MG63 (cell line): Measurements from ENCODE around the gene VCAN. TPM values are rescaled to one million over a fixed set of nuclear protein-coding genes. Genes with fewer than 3 reads are reported as not detected.
"Not testable (repeated sequence)": the region's sequence is repeated elsewhere in the genome, so short reads cannot be mapped to it uniquely, and the experiment has no call there.

ENCODE experiments used
- DNase-seq: peaks from one replicate; pipeline ENCODE4 v3.0.0-alpha.2; 2020
- H3K27me3 ChIP-seq: fragments of 250-450 bp; sonication (Bioruptor Pico); 2 replicates; pipeline ENCODE4 v1.5.1; 2020; ENCODE audit warnings: mild to moderate bottlenecking, moderate library complexity
- H3K36me3 ChIP-seq: fragments of 250-450 bp; sonication (Bioruptor Pico); 2 replicates; pipeline ENCODE4 v1.5.1; 2020; ENCODE audit warnings: mild to moderate bottlenecking, moderate library complexity
- H3K4me3 ChIP-seq: fragments of 250-450 bp; sonication (Bioruptor Pico); 2 replicates; pipeline ENCODE4 v1.5.1; 2020; ENCODE audit warnings: mild to moderate bottlenecking, moderate library complexity
- H3K9me3 ChIP-seq: fragments of 250-450 bp; sonication (Bioruptor Pico); 2 replicates; pipeline ENCODE4 v1.5.1; 2020; ENCODE audit warnings: mild to moderate bottlenecking, moderate library complexity
- total RNA-seq: library from RNA; depleted of rRNA; stranded (reverse); fragments of >200 nt; shearing (Covaris generic); gene quantifications from 2 replicates; pipeline ENCODE4 v1.2.3, GENCODE V29; 2014; ENCODE audit warnings: low replicate concordance; rRNA removed

The VCAN gene
- total RNA-seq = 26.6 and 36.9 TPM in 2 replicates

DNA sequence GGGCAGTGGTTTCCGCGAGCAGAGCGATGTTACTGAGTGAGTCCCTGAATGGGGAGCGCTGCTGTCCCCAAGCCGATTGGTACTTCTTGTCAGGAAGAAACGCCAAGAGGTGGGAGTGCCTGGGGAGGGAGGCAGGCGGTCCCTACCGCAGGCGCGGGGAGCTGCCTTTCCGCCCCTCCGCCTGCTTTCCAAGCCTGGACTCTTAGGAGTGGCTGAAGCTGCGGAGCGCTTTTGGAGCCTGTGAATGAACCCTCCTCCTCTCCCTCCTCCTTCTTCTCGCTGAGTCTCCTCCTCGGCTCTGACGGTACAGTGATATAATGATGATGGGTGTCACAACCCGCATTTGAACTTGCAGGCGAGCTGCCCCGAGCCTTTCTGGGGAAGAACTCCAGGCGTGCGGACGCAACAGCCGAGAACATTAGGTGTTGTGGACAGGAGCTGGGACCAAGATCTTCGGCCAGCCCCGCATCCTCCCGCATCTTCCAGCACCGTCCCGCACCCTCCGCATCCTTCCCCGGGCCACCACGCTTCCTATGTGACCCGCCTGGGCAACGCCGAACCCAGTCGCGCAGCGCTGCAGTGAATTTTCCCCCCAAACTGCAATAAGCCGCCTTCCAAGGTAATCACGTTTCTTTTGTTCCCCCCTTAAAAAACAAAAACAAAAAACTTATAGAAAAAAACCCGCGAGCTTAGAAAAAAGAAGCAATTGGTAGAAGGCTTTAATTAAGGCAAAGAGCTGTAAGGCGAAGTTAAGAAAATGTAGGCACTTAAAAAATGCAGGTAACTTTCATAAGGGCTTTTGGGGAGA, at the start of gene VCAN:
Gene VCAN (plus strand): TSS at position 340 of the 808 bp plus-strand sequence. CDS start 11,775 bp downstream, outside the sequence.
- peak; percentile 76 for DNase-seq
- Histone ChIP-seq H3K9me3 (no peaks in the 10 kb centered on the region), H3K27me3 (peaks cover 8% of the 10 kb centered on the region; the same call in 1 of the 2 replicates), H3K36me3 (no peaks in the 10 kb centered on the region), H3K4me3 (peak within 1 kb of the TSS; percentile 59)

- peaks cover 5% of the 10 kb centered on the region; the same call in 1 of the 2 replicates for H3K9me3 ChIP-seq
- no peak for DNase-seq
- no peak overlapping the region for H3K4me3 ChIP-seq
Measured at GRCh38 chr5:83422284-83422683, 49.3 kb upstream of the VCAN start.

DNA sequence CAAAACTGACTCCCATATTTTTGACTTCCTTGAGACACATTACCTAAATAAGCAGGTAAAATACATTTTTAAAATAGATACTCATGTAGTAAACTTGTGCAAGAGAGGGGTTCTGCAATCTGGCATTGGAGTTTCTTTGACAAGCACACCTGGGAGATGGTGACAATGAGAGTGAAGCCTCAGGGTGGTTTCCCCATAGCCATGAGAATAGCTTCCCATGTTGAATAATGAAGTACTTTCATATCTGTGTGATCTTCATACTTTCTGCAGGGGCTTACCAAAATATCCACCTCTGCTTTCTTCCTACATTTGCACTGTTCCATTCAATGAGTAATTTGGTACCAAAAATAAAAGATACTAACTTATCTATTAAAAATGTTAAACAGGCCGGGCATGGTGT, 44.7 kb upstream of the VCAN start:
- Histone ChIP-seq H3K4me3 (no peak overlapping the region), H3K9me3 (peaks cover 5% of the 10 kb centered on the region; the same call in 1 of the 2 replicates), H3K27me3 (no peaks in the 10 kb centered on the region), H3K36me3 (no peaks in the 10 kb centered on the region)
- no peak for DNase-seq

More at GRCh38 chr5:83422284-83422683, 49.3 kb upstream of the VCAN start:
- no peaks in the 10 kb centered on the region for H3K27me3 ChIP-seq
- no peaks in the 10 kb centered on the region for H3K36me3 ChIP-seq

DNA sequence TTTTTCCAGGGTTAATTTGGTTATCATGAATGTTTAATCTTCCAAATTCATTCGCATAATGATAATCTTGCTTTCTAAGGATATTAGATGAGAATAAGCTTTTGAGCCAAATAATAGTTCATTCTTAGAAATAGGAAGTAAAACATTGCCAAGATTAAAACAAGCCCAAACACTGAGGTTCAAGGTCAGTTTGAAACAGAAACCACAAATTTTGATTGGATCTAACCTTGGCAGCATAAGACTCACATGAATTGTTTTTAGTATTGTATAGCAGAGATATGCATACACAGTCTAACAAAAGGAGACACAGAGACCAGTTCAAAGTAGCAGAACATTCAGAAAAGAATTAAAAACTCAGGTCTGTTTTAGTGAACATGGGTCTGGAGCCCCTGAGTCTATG, 43.4 kb upstream of the VCAN start:
- Histone ChIP-seq H3K36me3 (no peaks in the 10 kb centered on the region), H3K9me3 (peaks cover 5% of the 10 kb centered on the region; the same call in 1 of the 2 replicates), H3K27me3 (no peaks in the 10 kb centered on the region), H3K4me3 (no peak overlapping the region)
- no peak for DNase-seq

- no peaks in the 10 kb centered on the region for H3K27me3 ChIP-seq
- H3K4me3 ChIP-seq = no peak overlapping the region
- peaks cover 5% of the 10 kb centered on the region; the same call in 1 of the 2 replicates for H3K9me3 ChIP-seq
- H3K36me3 ChIP-seq = no peaks in the 10 kb centered on the region
- DNase-seq = no peak
Measured at GRCh38 chr5:83428890-83429289, 42.7 kb upstream of the VCAN start.

DNA sequence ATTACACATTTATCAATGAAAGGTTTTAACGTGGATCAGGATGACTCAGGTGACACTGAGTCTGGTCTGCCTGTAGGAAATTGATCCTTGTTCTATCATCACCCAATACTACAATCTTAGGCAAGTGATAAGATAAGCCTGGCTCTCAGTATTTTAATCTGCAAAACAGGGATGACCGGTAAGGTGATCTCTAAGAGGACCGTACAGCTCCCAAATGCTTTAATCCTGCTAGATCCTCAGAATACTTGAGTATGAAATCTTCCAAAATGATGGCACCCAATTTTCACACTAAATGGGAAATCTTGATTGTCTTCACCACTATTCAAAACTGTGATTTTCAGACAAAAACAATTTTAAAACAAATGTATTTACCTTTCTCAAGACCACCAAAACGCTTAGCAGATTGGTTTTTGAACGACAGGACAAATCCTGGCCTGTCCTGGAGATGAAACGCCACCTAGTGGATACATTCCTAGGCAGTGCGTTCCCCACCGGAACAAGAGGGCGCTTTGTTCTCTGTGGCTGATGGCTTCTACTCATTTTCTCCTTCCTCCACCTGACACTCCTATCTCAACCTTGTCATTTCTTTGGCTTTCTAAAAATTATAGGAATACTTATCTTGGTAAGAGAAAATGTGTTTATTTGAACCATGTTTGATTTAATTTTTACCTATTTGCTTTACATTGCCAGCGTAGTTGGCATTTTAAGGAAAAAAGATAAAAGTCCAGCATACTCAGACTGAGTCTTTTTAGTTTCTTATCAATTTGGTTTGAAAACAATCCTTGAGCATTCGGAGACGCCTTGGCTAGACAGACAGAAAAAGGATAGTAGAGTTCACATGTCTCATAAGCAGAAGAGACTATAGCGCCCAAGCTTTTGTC, 41.2 kb upstream of the VCAN start:
- peak; percentile 42 for DNase-seq
- no peaks in the 10 kb centered on the region for H3K27me3 ChIP-seq
- peaks cover 5% of the 10 kb centered on the region; the same call in 1 of the 2 replicates for H3K9me3 ChIP-seq

GRCh38 chr5:83433891-83434290, 37.7 kb upstream of the VCAN start:
- H3K36me3 ChIP-seq = no peaks in the 10 kb centered on the region
- H3K9me3 ChIP-seq = no peaks in the 10 kb centered on the region; the same call in 1 of the 2 replicates
- no peak for DNase-seq
- H3K27me3 ChIP-seq = no peaks in the 10 kb centered on the region
- H3K4me3 ChIP-seq = no peak overlapping the region

More for the DNA sequence above, 41.2 kb upstream of the VCAN start:
- no peaks in the 10 kb centered on the region for H3K36me3 ChIP-seq
- no peak overlapping the region for H3K4me3 ChIP-seq

DNA sequence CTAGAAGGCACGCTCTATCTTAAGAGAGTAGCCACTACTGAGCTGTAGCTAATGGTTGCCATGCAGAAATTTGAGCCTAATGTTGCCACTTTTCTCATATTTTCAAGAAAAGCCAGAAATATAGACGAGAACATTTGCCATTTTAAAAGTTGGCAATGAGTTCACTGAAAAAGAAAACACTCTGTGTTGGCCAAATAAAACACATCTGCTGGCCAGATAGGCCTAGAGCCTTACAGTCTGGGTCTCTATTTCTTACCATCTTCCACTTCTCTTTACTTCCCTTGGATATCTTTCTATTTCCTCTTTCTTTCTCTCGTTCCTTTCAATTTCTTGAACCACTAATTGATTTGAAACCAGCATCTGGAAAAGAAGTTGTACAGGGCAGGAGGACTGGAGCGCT, 36.6 kb upstream of the VCAN start:
- no peaks in the 10 kb centered on the region for H3K36me3 ChIP-seq
- DNase-seq = peak; percentile 5
- no peaks in the 10 kb centered on the region; the same call in 1 of the 2 replicates for H3K9me3 ChIP-seq
- no peak overlapping the region for H3K4me3 ChIP-seq
- H3K27me3 ChIP-seq = no peaks in the 10 kb centered on the region

DNA sequence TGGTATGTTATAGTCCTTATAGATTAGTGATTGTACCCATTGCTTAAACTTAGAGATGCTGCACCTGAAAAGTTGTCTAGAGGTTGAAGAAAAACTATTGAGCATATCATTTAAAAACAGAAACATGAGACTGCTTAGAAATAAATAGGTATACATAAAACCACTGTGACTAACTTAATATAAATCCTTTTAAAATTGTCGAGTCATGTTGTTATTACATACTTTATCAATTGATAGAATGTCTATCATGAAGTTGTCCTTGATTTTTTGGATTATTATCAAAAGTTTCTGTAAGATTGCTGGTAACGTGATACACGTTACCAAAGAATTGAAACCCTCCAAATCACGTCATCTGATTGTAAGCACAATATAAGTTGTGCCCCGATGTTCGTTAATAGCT, 35.3 kb upstream of the VCAN start:
- H3K4me3 ChIP-seq = no peak overlapping the region
- no peaks in the 10 kb centered on the region for H3K27me3 ChIP-seq
- DNase-seq = no peak
- H3K36me3 ChIP-seq = no peaks in the 10 kb centered on the region
- no peaks in the 10 kb centered on the region; the same call in 1 of the 2 replicates for H3K9me3 ChIP-seq

DNA sequence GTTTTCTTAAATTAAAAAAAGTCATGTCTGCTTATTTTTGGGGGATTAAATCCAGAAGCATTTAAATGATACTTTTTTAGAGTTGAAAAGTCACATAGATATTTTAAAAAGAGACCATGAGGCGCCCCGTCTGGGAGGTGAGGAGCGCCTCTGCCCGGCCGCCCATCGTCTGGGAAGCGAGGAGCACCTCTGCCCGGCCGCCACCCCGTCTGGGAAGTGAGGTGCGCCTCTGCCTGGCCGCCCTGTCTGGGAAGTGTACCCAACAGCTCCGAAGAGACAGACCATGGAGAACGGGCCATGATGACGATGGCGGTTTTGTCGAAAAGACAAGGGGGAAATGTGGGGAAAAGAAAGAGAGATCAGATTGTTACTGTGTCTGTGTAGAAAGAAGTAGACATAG, 33.8 kb upstream of the VCAN start:
- not testable (repeated sequence) for H3K27me3 ChIP-seq, H3K36me3 ChIP-seq, H3K9me3 ChIP-seq, DNase-seq, H3K4me3 ChIP-seq

GRCh38 chr5:83440826-83441225, 30.7 kb upstream of the VCAN start:
- no peaks in the 10 kb centered on the region for H3K27me3 ChIP-seq
- H3K36me3 ChIP-seq = no peaks in the 10 kb centered on the region
- DNase-seq = no peak
- no peak overlapping the region for H3K4me3 ChIP-seq
- no peaks in the 10 kb centered on the region for H3K9me3 ChIP-seq

- no peaks in the 10 kb centered on the region for H3K36me3 ChIP-seq
Measured at GRCh38 chr5:83441747-83442146, 29.8 kb upstream of the VCAN start.

GRCh38 chr5:83443534-83443933, 28.0 kb upstream of the VCAN start:
- no peak overlapping the region for H3K4me3 ChIP-seq
- no peaks in the 10 kb centered on the region for H3K27me3 ChIP-seq
- no peaks in the 10 kb centered on the region for H3K9me3 ChIP-seq
- H3K36me3 ChIP-seq = no peaks in the 10 kb centered on the region
- DNase-seq = no peak

More at GRCh38 chr5:83441747-83442146, 29.8 kb upstream of the VCAN start:
- DNase-seq = no peak
- no peaks in the 10 kb centered on the region for H3K27me3 ChIP-seq
- no peak overlapping the region for H3K4me3 ChIP-seq
- no peaks in the 10 kb centered on the region for H3K9me3 ChIP-seq

DNA sequence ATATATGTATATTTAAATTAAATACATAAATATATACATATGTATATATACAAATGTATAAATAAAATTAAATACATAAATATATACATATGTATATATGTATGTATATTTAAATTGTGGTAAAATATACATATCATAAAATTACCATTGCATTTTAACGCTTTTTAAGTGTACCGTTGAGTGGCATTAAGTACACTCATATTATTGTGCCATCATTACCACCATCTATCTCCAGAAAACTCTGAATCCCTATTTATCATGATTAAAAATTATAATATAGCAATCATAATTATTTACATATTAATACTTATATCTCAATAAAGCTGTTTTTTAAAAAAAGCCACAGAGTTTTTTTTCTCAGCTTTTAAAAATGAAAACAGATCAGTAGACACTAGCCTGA, 27.1 kb upstream of the VCAN start:
- H3K9me3 ChIP-seq = no peaks in the 10 kb centered on the region
- no peak for DNase-seq

GRCh38 chr5:83446253-83446947, 25.1 kb upstream of the VCAN start:
- H3K27me3 ChIP-seq = no peaks in the 10 kb centered on the region

More for the DNA sequence above, 27.1 kb upstream of the VCAN start:
- Histone ChIP-seq H3K36me3 (no peaks in the 10 kb centered on the region), H3K27me3 (no peaks in the 10 kb centered on the region), H3K4me3 (no peak overlapping the region)

DNA sequence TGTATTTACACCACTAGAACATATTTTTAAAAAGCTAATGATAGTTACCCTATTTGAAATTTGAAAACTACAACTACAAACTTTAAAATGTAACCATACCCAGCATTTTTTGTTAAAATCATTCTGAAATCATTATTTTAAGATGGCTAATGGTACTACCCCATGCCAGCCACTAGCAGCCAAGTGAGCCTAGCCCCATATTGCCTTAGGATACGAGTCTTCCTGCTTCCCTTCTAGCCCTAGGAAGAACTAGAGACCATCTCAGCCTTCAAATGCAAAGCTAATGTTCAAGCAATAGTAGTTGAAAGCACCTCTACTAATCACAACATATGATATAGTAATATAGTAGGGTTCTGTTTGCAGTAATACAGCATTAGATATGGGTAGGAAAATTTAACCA, 24.0 kb upstream of the VCAN start:
- no peak overlapping the region for H3K4me3 ChIP-seq
- no peaks in the 10 kb centered on the region for H3K27me3 ChIP-seq
- H3K9me3 ChIP-seq = no peaks in the 10 kb centered on the region
- DNase-seq = no peak
- no peaks in the 10 kb centered on the region for H3K36me3 ChIP-seq

More at GRCh38 chr5:83446253-83446947, 25.1 kb upstream of the VCAN start:
- H3K36me3 ChIP-seq = no peaks in the 10 kb centered on the region
- H3K4me3 ChIP-seq = no peak overlapping the region
- no peak for DNase-seq
- H3K9me3 ChIP-seq = no peaks in the 10 kb centered on the region
